HL-60/S4 treated with retinoic acid at 250 ng/mL for 4 days and 3 days (cell line): ENCODE results near the gene LSM12.
"Not testable (repeated sequence)": the region's sequence is repeated elsewhere in the genome, so short reads cannot be mapped to it uniquely, and the experiment has no call there.

ENCODE experiments used
- in situ Hi-C: fragments of 300-500 bp; cut with MboI; formaldehyde crosslinking; loops from 2 replicates; pipeline ENCODE4 v1.7.0; 2022; ENCODE audit warnings: low sequenced_read_pairs

Gene LSM12

GRCh38 chr17:44008205-44008909 lies 58.1 kb downstream of the LSM12 start:
- in situ Hi-C loops: no loop called here

DNA sequence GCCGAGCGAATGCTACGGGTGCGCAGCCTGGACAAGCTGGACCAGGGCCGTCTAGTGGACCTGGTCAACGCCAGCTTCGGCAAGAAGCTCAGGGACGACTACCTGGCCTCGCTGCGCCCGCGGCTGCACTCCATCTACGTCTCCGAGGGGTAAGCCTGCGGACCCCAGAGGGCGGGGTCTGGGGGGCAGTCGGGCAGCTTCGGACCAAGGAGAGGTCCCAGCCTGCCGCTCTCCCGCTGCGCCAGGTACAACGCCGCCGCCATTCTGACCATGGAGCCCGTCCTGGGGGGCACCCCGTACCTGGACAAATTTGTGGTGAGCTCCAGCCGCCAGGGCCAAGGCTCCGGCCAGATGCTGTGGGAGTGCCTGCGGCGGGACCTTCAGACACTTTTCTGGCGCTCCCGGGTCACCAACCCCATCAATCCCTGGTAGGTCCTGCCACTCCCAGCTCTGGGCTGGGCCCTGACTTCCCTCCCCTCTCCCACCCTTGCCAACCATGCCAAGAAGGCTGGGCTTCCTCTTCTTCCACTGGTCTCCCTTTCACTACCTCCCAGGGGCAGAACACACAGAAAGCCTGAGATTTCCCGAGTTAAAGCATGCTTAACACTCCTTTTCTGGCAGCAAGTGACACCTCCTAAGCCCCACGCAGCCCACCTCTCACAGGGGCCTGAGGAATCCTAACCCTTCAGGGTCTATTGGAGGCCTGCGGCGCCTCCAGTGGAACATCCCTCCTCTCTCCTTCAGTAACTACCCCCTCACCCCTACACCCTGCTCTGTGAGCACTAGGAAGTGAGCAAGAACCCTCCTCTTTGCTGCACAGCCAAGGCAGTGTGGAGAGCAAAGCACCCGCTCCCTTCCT lies 58.9 kb downstream of the LSM12 start:
- in situ Hi-C loops: no loop called here

DNA sequence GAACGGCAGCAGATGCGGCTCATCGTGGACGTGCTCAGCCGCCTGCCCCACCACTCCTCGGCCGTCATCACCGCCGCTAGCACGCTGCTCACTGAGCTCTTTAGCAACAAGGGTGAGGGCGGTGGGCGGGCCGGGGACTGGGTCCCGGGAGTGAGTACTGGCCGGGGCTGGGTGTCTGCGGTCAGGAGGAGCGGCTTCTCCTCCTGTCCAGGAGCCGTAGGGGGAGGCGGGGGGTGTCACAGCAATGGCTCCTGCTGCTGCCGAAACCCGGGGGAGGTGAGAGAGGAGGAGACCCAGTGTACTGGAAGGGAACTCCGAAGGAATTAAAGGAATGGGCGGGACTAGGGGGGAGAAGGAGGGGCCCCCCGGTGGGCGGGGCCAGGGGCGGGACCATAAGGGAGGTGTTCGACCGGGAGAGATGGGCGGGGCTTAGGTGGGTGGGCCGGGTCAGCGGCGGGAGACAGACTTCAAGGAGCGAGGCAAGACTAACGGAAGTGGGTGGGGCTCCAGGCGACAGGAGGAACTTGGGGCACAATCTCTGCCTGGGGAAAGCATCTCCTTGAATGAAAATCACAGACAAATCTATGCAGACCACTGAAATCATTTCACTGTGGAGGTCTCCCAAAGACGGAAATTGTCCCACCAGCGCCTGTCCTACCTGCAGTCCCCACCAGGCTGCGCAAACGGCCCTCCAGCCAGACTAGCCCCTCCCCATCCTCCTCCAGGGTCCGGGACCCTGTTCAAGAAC lies 59.7 kb downstream of the LSM12 start:
- in situ Hi-C loops: no loop called here

GRCh38 chr17:44006272-44006597 lies 60.2 kb downstream of the LSM12 start:
- in situ Hi-C loops: no loop called here

DNA sequence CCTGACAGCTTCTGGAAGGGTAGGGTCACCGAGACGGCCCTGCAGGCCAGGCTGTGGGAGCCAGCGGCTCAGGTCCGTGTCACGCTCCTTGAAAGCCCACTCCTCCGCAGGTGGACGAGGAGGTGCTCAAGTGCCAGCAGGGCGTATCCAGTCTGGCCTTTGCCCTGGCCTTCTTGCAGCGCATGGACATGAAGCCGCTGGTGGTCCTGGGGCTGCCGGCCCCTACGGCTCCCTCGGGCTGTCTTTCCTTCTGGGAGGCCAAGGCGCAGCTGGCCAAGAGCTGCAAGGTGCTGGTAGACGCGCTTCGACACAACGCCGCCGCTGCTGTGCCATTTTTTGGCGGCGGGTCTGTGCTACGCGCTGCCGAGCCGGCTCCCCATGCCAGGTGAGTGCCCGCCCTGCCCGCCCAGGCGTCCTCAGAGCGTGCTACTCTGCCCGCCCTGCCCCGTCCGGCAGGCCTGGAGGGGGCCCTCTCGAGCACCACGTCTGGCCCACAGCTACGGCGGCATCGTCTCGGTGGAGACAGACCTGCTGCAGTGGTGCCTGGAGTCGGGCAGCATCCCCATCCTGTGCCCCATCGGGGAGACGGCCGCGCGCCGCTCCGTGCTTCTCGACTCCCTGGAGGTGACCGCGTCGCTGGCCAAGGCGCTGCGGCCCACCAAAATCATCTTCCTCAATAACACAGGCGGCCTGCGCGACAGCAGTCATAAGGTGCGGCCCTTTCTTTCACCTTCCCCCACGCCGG lies 60.8 kb downstream of the LSM12 start:
- in situ Hi-C loops: no loop called here

- in situ Hi-C loops: no loop called here
These were observed 61.5 kb downstream of the LSM12 start for GRCh38 chr17:44004761-44005526.

- in situ Hi-C loops: no loop called here
These were observed 62.3 kb downstream of the LSM12 start, which contains the start of gene NAGS for GRCh38 chr17:44004077-44004760. TSS of gene NAGS (plus strand) at chr17:44004622. CDS start at chr17:44004664, 42 bp downstream.

- in situ Hi-C loops: no loop called here
These were observed 64.2 kb downstream of the LSM12 start for GRCh38 chr17:44002141-44002848.

GRCh38 chr17:44001461-44001920 lies 65.0 kb downstream of the LSM12 start:
- in situ Hi-C loops: no loop called here

DNA sequence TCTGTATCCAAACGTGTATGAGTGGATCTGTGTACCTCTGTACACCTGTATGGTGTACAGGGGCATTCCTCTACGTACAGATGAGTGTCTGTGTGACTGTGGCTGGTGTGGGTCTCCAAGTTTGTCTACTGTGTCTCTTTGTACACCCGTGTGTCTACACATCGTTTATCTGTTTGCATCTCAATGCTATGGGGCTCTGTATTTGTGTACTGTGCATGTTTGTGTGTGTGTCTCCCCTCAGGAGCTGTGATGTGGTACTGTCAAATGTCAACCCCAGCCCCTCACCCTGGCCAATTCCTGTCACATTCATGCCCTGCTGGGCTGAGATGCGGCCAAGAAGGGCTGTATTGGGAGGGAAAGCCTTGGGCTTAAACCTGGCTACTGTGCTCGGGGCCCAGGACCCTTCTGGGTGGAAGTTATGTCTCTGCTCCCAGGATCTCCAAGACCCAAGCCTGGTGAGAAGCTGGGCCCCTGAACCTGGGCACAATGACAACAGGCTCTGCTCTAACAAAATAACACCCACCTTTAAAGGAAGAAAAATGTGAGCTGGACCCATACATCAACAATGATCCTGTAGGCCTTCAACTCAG lies 65.5 kb downstream of the LSM12 start:
- in situ Hi-C loops: no loop called here

DNA sequence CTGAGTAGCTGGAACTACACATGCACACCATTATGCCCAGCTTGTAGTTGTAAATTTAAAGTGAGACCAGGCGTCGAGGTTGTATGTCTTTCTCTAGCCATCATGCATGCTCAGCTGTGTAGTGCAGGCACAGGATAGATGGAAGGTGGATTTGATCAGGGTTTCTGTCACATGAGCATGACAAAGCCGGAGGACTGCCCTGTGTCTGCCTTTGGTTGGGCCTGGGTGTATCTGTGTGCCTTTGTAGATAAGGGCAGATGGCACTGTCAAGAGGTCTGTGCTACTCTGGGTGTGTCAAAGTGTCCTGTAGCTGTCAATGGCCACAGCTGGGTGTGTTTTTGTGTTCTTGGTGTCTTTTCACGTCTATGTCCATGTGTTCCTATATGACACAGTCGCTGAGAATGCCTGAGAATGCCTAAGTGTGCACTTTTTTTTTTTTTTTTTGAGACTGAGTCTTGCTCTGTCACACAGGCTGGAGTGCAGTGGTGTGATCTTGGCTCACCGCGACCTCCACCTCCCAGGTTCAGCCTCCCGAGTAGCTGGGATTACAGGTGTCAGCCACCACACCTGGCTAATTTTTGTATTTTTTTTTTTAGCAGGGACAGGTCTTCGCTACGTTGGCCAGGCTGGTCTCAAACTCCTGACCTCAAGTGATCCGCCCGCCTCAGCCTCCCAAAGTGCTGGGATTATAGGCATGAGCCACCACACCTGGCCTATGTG lies 66.2 kb downstream of the LSM12 start:
- in situ Hi-C loops: no loop called here

GRCh38 chr17:43999024-43999423 lies 67.4 kb downstream of the LSM12 start:
- in situ Hi-C loops: no loop called here

GRCh38 chr17:43998552-43998951 lies 67.9 kb downstream of the LSM12 start:
- in situ Hi-C loops: no loop called here

DNA sequence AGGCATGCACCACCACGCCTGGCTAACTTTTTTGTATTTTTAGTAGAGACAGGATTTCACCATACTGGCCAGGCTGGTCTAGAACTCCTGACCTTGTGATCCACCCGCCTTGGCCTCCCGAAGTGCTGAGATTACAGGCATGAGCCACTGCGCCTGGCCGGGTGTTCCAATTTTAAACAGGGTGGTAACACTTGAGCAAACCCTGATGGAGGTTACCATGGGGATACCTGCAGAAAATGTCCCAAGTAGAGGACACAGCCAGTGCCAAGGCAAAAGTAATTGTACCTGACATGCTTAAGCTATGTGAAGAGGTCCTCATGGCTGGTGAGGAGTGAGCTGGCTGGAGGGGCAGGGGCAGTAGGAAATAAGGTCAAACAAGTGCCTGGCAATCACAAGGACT lies 69.3 kb downstream of the LSM12 start:
- in situ Hi-C loops: not testable (repeated sequence)

DNA sequence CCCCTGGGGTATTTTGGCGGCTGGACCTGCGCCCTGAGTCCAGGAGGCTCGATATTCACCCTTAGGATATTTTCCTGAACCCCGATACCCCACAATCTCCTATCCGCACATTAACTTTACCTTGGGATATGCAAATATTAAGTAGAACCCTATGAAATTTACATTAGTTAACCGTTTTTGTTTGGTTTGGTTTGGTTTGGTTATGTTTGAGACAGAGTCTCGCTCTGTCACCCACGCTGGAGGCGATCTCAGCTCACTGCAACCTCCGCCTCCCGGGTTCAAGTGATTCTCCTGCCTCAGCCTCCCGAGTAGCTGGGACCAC lies 71.4 kb downstream of the LSM12 start:
- in situ Hi-C loops: no loop called here

DNA sequence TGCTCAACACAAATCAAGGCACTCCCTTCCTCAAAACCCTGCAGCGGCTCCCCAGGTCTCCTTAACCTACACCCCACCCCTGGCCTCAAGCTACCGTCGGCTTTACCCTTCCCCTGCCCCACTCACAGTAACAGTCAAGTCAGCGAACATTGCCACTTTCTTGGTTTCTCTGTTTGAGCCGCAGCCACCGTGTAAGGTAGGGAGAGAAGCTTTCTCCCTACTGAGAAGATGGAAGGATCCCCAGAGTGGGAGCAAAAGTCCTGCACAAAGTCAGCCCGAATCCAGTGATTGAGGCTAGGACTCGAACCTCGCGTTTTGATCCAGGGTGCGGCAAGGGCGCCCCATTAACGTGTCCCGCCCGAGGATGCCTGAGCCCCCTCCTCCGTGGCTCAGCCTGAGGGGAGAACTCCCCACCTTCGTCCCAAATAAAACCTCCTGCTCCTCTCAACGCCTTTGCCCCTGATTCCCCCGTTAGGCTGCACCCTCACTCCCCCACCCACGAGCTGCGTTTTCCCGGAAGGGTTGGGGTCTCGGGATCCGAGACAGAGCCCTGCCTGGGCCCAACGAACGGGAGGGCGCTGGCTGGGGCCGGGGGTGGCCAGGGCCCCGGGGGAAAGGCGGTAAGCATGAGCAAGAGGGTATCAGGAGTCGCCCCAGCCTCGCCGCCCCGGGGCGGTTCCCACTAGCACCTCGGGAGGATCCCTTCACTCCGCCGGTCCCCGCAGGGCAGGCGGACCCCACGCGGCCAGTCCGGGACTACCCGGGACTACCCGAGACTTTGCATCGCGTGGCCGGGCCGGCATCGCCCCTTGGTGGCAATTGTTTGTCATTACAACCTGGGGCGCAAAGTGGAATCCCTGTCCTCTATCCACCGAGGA lies 72.0 kb downstream of the LSM12 start:
- in situ Hi-C loops: no loop called here

GRCh38 chr17:43992641-43993040 lies 73.8 kb downstream of the LSM12 start:
- in situ Hi-C loops: no loop called here
